Inferior parietal cortex (tissue), 1 donor: ENCODE results near the gene CCND1.

Source experiments
- DNase-seq: peaks from one replicate; pipeline ENCODE4 v3.0.0-alpha.2; 2016; ENCODE audit errors: extremely low spot score

The CCND1 gene

GRCh38 chr11:69653406-69653960, 12.5 kb downstream of the CCND1 start:
- DNase-seq: no peak

DNA sequence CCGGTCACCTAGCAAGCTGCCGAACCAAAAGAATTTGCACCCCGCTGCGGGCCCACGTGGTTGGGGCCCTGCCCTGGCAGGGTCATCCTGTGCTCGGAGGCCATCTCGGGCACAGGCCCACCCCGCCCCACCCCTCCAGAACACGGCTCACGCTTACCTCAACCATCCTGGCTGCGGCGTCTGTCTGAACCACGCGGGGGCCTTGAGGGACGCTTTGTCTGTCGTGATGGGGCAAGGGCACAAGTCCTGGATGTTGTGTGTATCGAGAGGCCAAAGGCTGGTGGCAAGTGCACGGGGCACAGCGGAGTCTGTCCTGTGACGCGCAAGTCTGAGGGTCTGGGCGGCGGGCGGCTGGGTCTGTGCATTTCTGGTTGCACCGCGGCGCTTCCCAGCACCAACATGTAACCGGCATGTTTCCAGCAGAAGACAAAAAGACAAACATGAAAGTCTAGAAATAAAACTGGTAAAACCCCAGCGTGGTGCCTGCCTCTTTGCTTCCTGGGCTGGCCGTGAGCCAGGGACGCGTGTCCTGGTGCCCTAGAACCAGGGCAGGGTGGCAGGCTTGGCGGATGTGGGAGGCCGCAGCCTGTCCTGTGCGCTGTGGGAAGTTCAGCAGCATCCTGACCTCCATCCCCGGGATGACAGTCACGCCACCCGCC, 13.2 kb downstream of the CCND1 start:
- no peak for DNase-seq

DNA sequence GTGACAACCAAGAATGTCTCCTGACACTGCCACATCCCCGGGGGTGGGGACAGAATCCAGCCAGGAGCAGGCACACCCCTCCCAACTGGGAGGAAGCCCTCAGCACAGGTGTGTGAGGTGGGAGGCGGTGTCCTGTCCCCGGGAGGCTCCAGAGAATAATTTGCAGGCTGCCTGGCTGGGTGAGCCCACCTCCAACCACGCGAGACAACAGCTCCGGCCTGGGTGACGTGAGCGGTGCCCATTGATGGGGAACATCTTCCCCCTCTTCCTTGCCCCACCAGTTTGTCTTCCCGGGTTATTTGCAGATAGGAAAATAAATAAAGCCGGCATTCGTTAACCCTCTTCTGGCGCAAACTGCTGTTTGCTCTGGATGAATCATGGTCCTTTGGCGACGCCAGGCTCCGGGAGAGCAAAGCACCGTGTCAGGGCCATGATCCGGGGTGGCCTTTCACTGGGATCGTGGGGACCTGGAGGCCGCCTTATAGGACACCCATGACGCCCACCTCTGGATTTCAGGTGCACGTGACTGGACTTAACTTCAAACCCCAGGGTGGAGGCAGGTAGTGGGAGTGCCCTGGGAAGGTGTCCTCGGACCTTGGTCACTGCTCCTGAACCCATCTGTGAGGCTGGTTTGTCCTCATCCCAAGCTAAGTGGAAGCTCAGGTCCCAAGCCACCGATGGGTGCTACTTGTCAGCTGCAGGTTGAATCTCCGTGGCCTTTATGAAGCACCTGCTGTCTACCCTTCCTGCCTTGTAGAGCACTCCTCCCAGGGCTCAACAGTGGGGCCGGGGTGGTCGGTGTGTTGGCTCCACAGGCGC, 13.9 kb downstream of the CCND1 start:
- DNase-seq: no peak

DNA sequence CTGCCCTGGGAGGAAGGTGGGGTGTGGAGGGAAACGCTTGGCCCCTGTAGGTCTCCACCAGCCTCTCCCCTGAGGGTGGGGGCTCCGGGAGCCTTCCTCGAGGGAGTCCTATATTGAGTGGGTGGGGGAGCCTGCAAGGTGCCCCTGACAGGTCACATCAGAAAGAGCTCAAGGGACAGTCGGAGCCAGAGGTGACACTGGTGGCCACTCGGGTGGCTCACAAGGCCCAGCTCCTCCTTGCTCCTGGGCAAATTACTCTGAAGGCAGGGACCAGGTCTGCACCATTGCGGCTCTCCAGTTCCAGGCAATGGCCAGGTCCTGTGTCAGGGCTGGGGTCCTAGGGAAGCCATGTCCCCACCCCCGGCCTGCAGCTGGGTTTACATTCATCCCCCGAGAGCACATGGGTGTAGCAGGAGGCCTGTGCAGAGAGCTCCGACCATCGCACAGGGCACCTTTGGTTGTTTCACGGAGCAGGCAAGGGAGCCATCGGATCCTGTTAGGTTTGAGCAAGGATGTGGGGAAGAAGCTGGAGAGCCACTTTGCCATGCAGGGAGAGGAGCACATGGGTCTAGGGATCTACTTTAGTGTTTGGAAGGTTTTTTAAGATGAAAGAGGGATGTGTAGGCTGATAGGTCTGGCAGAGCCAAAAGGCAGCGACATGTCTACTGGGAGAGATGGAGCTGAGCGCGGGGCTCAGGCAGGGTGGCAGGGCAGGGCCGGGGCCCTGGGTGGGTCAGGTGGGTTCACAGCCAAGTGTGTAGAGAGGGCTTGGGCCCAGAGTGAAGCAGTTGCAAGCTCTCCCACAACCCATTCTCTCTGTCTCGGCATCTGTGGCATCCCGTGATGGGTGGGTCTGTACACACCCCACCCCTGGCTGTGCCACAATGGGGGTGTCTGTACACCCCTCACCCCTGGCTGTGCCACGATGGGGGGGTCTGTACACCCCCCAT, 14.8 kb downstream of the CCND1 start:
- no peak for DNase-seq

DNA sequence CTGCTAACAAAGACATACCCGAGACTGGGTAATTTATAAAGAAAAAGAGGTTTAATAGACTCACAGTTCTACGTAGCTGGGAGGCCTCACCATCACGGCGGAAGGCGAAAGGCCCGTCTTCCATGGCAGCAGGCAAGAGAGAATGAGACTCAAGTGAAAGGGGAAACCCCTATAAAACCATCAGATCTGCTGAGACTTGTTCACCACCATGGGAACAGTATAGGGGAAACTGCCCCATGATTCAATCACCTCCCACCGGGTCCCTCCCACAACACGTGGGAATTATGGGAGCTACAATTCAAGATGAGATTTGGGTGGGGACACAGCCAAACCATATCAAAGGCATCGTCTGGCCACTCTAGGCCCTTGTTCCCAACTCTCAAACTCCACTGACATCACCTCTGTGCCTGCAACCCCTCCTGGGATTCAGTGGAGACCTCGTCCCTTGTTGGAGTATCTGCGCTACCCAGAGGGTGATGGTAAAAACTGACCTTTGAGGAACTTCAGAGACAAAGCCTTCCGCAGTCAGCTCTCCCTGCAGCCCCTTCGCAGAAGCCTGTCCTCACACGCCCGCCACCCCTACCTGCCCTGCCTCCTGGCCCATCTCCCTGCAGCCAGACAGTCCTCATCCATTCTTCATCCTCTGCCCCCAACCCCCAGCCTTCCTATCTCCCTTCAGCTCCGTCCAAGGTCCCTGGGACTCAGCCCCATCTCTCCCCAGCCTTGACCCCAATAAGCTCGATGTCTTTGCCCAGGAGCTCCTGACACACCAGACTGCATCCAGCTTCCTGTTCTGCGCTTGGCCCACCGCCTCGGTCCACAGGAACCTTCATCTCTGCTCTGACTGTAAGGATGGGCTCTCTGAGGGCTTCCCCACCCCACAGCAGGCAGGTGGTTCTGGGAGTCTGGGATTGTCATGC, 15.8 kb downstream of the CCND1 start:
- DNase-seq: no peak

DNA sequence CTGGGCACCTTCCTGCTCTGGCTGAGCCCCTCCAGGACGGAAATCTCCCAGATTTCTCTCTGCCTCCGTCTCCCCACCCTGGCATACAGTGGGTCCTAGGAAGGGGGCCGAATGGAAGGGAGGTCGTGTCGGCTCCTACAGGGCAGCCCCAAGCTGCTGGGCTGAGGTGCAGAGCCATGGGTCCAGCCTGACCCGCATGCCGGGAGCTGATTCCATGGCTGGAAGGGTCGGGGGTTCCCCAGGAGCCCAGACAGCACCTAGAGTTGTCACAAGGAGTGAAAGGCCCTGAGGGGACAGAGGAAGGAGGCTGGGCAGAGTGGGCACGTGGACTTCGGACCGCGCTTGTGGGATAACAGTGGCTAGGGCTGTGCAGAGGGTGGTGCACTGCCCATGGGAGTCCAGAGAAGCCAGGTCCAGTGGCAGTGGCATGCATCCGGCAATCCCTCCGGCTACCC, 16.5 kb downstream of the CCND1 start:
- DNase-seq: no peak

GRCh38 chr11:69657911-69658625, 17.1 kb downstream of the CCND1 start:
- no peak for DNase-seq

- no peak for DNase-seq
Measured at GRCh38 chr11:69658626-69659450, 17.9 kb downstream of the CCND1 start.

DNA sequence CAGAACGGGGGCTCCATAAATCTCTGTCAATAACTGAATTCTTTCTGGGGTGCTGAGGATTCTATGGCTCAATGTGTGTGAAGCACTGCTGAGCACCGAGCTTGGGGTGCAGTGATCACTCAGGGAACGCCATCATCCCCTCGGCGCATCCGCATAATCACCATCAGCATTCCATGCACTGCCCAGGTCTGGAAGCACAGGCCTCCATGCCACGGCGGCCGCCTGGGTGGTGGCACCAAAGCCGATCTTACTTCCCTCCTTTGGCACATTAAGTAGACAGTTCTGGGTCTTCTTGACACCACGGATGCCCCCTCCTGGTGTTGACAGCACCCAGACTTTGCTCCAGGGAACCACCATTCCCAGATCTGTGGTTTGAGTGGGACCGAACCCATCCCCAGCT, 18.6 kb downstream of the CCND1 start:
- no peak for DNase-seq

DNA sequence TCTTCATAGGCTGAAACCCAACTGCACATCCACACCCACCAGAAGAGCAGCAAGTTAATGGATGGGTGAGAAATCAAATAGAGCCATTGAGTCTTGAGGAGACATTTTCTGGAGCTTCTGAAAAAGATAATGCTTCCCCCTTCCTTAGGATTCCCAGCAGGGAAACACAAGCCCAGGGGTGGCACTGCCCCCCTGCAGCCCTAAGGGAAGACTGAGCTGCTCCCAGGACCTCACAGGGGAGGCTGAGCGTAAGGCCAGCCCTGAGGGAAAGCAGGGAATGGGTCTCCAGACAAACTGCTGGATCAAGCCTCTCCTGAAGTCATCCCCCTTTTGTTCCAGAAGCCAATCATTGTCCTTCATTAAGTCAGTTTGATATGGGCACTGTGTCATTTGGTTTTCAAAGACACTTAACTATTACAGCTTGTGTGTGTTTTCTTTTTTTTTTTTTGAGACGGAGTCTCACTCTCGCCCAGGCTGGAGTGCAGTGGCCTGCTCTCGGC, 19.1 kb downstream of the CCND1 start:
- no peak for DNase-seq

DNA sequence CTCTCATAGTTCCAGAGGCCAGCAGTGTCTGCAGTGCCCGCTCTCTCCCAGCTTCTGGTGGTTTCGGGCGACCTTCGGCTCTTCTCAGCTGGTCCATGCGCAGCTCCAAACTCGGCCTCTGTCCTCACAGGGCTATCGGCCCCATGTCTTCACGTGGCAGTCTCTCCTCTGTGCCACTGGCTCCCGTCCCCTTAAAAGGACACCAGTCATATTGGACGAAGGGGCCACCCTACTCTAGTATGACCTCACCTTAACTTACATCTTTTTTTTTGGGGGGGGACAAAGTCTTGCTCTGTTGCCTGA, 20.4 kb downstream of the CCND1 start:
- DNase-seq: no peak

DNA sequence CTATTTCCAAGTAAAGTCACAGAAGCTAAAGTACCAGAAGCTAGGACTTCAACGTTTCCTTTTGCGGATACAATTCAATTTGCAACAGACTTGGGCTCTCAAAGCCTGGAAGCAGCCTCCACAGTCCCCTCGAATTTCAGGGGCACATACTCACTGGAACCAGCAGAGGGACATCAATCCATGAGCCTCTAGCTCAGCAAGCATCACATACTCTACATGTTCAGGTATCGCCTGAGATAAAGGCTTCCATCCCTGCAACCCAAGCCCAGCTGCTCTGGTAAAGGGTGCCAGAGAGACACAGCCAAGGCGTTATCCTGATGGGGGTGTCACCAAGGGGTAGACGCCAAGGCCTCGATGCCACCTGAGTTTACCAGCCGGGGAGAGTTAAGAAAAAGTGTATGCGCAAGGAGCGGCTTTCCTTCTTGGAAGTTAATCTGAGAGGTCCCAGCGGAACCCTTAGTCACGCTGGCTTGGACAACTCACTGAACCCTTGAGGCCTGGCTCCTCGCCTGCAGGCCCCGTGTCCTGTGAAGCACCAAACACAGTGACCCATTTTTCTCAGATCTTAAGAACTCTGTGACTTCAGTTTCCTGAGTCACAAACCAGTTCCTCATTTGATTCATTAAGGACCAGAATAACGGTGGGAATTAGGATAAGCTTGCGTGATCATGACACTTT, 21.2 kb downstream of the CCND1 start:
- DNase-seq: no peak

DNA sequence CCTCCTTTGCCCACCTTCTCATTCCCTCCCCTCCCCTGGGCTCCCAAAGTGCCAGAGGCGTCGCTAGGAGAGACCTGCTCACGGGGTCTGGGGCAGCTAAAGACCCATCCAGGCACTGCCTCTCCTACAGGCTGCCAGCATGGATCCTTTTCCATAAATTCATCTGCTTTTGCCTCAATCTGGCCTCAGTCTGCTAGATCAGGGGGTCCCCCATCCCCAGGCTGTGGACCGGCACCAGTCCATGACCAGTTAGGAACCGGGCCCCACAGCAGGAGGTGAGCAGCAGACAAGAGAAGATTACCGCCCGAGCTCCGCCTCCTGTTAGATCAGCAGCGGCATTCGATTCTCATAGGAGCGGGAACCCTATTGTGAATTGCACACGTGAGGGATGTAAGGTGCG, 21.9 kb downstream of the CCND1 start:
- no peak for DNase-seq

DNA sequence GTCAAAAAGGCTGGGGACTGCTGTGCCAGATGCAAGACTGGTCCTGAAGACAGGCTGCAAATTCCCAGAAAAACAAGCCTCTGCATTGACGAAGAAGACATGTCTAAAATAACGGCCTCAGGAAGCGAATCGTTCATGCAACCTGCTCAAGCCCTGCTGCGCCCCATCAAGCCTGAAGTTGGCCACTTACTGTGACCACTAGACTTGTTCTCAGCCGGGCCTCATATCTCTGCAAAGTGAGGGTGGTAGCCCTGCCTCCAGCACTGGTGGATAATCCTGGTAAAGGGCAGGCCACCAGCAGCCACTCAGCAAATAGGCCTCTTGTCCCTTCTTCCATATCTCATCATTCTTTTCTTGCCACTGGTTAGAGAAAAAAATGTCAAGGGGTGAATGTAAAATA, 22.4 kb downstream of the CCND1 start:
- no peak for DNase-seq

- DNase-seq: no peak
Measured at GRCh38 chr11:69664103-69664775, 23.3 kb downstream of the CCND1 start.

- no peak for DNase-seq
Measured at GRCh38 chr11:69664901-69665300, 23.9 kb downstream of the CCND1 start.

GRCh38 chr11:69665669-69666068, 24.7 kb downstream of the CCND1 start:
- DNase-seq: no peak

GRCh38 chr11:69666261-69666660, 25.3 kb downstream of the CCND1 start:
- DNase-seq: no peak
